ENCODE measurements around the gene IRF9.
"Not testable (repeated sequence)": the region's sequence is repeated elsewhere in the genome, so short reads cannot be mapped to it uniquely, and the experiment has no call there.

IRF9 gene

DNA sequence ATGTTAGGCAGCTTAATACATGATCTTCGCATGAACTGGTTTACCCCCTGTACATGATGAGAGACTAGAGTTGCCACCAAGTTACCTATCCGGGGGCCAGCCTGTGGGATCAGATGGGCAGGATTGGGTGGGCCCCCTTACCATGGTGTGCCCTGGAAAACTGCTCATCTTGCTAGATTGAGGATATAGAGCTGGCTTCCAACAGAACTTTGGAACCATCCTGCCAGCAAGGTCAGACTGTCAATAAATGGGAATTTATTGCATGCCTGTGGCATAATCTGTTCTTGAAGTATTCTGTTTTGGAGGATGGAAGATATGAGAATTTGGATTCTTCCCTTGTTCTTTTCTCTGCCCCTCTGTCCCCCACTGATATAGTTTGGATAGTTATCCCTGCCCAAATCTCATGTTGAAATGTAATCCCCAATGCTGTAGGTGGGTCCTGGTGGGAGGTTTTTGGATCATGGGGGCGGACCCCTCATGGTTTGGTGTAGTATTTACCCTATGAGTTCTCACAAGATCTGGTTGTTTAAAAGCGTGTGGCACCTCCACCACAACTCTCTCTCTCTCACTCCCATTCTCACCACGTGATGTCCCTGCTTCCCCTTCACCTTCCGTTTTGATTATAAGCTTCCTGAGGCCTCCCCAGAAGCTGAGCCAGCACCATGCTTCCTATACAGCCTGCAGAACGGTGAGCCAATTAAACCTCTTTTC, 37.9 kb downstream of the IRF9 start:
- Histone ChIP-seq H3K79me2 (ENCODE audit: low read length) (peaks cover 15% of the 10 kb centered on the region), H3K27me3 (replicated peaks; ENCODE audit: insufficient read depth, low read length) (no peaks in the 10 kb centered on the region), H3F3A (ENCODE audit: insufficient read depth, low read length) (peaks cover 7% of the 10 kb centered on the region; the same call in 1 of the 2 replicates), H3K27ac (ENCODE audit: low read length) (no peak overlapping the region), H3K9ac (ENCODE audit: low read length) (no peak overlapping the region), H3K4me3 (ENCODE audit: low read length) (no peak overlapping the region), H3K36me3 (replicated peaks; ENCODE audit: insufficient read depth, low read length) (no peaks in the 10 kb centered on the region), H3K9me3 (replicated peaks; ENCODE audit: insufficient read depth, low read length) (no peaks in the 10 kb centered on the region), H3K9me2 (replicated peaks; ENCODE audit: insufficient read depth, low read length) (no peaks in the 10 kb centered on the region), H4K20me1 (ENCODE audit: insufficient read depth, low read length) (no peaks in the 10 kb centered on the region), H2AFZ (ENCODE audit: low read length) (no peak overlapping the region), H3K4me2 (ENCODE audit: low read depth, low read length) (no peak overlapping the region), H3K4me1 (ENCODE audit: low read length) (peaks cover 5% of the 10 kb centered on the region; the same call in 1 of the 2 replicates)
- TF ChIP-seq EZH2phosphoT487 (IDR thresholded peaks at IDR 0.05; ENCODE audit: low read length) (no peak), EZH2 (optimal IDR thresholded peaks at IDR 0.05; ENCODE audit: low read depth, low read length) (no peak)
- TF ChIP-seq, protein P1, sequence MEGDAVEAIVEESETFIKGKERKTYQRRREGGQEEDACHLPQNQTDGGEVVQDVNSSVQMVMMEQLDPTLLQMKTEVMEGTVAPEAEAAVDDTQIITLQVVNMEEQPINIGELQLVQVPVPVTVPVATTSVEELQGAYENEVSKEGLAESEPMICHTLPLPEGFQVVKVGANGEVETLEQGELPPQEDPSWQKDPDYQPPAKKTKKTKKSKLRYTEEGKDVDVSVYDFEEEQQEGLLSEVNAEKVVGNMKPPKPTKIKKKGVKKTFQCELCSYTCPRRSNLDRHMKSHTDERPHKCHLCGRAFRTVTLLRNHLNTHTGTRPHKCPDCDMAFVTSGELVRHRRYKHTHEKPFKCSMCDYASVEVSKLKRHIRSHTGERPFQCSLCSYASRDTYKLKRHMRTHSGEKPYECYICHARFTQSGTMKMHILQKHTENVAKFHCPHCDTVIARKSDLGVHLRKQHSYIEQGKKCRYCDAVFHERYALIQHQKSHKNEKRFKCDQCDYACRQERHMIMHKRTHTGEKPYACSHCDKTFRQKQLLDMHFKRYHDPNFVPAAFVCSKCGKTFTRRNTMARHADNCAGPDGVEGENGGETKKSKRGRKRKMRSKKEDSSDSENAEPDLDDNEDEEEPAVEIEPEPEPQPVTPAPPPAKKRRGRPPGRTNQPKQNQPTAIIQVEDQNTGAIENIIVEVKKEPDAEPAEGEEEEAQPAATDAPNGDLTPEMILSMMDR (IDR thresholded peaks at IDR 0.05; ENCODE audit: low read length): no peak
- no peak for DNase-seq

DNA sequence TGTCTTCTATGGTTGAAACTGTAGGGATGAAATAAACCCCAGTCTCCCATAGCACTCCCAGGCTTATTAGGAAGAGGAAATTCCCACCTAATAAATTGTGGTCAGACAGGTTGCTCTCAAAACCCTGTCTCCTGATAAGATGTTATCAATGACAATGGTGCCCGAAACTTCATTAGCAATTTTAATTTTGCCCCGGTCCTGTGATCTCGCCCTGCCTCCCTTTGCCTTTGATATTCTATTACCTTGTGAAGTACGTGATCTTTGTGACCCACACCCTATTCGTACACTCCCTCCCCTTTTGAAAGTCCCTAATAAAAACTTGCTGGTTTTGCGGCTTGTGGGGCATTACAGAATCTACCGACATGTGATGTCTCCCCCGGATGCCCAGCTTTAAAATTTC, 41.5 kb downstream of the IRF9 start:
- H3K36me3 ChIP-seq (replicated peaks; ENCODE audit: insufficient read depth, low read length): not testable (repeated sequence)

DNA sequence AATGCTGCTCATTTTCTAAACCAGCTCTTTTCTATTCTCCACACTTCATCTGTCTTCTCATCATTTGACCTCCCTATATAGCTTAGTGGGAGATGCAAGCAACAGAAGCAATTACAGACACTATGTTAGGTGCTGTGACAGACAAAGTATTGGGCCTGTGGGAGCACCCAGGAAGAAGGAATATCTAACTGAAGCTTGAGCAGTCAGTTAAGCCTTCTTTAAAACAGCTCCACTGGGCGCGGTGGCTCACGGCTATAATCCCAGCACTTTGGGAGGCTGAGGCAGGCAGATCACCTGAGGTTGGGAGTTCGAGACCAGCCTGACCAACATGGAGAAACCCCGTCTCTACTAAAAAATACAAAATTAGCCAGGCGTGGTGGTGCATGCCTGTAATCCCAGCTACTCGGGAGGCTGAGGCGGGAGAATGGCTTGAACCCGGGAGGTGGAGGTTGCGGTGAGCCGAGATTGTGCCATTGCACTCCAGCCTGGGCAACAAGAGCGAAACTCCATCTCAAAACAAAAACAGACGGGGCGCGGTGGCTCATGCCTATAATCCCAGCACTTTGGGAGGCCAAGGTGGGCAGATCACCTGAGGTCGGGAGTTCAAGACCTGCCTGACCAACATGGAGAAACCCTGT, 42.3 kb downstream of the IRF9 start:
- H3K4me2 ChIP-seq (ENCODE audit: low read depth, low read length); H3K27me3 ChIP-seq (replicated peaks; ENCODE audit: insufficient read depth, low read length); H3K9me3 ChIP-seq (replicated peaks; ENCODE audit: insufficient read depth, low read length); H3K27ac ChIP-seq (ENCODE audit: low read length); H3K9ac ChIP-seq (ENCODE audit: low read length); H2AFZ ChIP-seq (ENCODE audit: low read length); DNase-seq; H3K9me2 ChIP-seq (replicated peaks; ENCODE audit: insufficient read depth, low read length); H3K79me2 ChIP-seq (ENCODE audit: low read length); H3K4me1 ChIP-seq (ENCODE audit: low read length); H4K20me1 ChIP-seq (ENCODE audit: insufficient read depth, low read length); H3K4me3 ChIP-seq (ENCODE audit: low read length); H3K36me3 ChIP-seq (replicated peaks; ENCODE audit: insufficient read depth, low read length); H3F3A ChIP-seq (ENCODE audit: insufficient read depth, low read length): not testable (repeated sequence)

More for the DNA sequence above, 41.5 kb downstream of the IRF9 start:
- not testable (repeated sequence) for H3F3A ChIP-seq (ENCODE audit: insufficient read depth, low read length); H3K9me3 ChIP-seq (replicated peaks; ENCODE audit: insufficient read depth, low read length); H3K4me3 ChIP-seq (ENCODE audit: low read length); H3K4me1 ChIP-seq (ENCODE audit: low read length); H3K9ac ChIP-seq (ENCODE audit: low read length); H4K20me1 ChIP-seq (ENCODE audit: insufficient read depth, low read length); H3K9me2 ChIP-seq (replicated peaks; ENCODE audit: insufficient read depth, low read length); H3K4me2 ChIP-seq (ENCODE audit: low read depth, low read length); H2AFZ ChIP-seq (ENCODE audit: low read length); H3K27ac ChIP-seq (ENCODE audit: low read length); DNase-seq; H3K27me3 ChIP-seq (replicated peaks; ENCODE audit: insufficient read depth, low read length); H3K79me2 ChIP-seq (ENCODE audit: low read length)

DNA sequence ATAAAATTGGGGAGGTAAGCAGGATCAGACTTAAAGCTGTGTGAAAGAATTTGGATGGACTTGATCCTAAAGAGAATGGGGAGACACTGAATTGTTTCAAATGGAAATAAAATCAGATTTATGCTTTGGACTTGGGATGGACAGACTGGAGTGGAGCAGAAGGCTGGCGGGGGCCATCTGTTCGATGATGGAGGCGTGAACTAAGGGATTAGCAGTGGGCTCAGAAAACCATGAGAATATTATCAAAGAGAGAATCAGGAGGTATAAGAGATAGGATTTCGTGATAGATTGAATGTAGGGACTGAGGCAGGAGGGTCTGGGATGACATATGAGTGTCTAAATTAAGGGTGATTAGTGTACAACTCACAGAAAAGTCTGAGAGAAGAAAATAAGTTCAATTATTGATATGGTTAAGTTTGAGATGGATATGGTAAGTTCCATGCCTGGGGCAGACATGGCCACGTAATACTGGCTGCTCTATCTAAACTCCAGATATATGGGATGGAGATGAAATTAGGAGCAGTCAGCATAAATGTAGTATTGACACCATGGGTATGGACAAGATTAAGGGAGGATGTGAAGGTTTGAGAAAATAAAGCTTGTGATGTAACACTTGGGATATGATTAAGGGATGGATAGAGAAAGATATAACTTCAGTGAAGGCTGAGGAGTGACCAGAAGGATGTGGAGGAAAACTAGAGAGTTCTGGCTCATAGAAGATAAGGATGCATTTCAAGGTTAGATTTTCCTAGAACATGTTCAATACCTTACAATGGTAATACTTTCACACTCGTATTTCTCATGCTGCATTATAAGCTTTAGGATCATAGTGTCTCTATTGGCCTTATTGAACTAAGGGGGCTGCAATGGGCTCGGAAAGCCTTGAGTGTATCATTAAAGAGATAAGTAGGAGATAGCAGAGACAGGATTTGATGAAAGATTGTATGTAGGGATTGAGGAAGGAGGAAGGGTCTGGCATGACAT, 43.4 kb downstream of the IRF9 start:
- TF ChIP-seq EZH2phosphoT487 (IDR thresholded peaks at IDR 0.05; ENCODE audit: low read length) (no peak), EZH2 (optimal IDR thresholded peaks at IDR 0.05; ENCODE audit: low read depth, low read length) (no peak)
- TF ChIP-seq, protein P1 (IDR thresholded peaks at IDR 0.05; ENCODE audit: low read length): no peak
- no peaks in the 10 kb centered on the region for H3F3A ChIP-seq (ENCODE audit: insufficient read depth, low read length)
- no peak overlapping the region for H3K27ac ChIP-seq (ENCODE audit: low read length)
- no peak overlapping the region for H2AFZ ChIP-seq (ENCODE audit: low read length)
- no peaks in the 10 kb centered on the region for H4K20me1 ChIP-seq (ENCODE audit: insufficient read depth, low read length)
- DNase-seq: no peak
- H3K9ac ChIP-seq (ENCODE audit: low read length): no peak overlapping the region
- H3K4me3 ChIP-seq (ENCODE audit: low read length): no peak overlapping the region
- no peak overlapping the region for H3K4me2 ChIP-seq (ENCODE audit: low read depth, low read length)
- no peaks in the 10 kb centered on the region for H3K4me1 ChIP-seq (ENCODE audit: low read length)
- H3K9me3 ChIP-seq (replicated peaks; ENCODE audit: insufficient read depth, low read length): no peaks in the 10 kb centered on the region
- no peaks in the 10 kb centered on the region for H3K27me3 ChIP-seq (replicated peaks; ENCODE audit: insufficient read depth, low read length)
- H3K9me2 ChIP-seq (replicated peaks; ENCODE audit: insufficient read depth, low read length): no peaks in the 10 kb centered on the region
- H3K36me3 ChIP-seq (replicated peaks; ENCODE audit: insufficient read depth, low read length): no peaks in the 10 kb centered on the region
- H3K79me2 ChIP-seq (ENCODE audit: low read length): no peaks in the 10 kb centered on the region
